Activated T-cell treated with anti-CD3 and anti-CD28 coated beads, Interleukin-2, amount 50 U/mL, for 4 hours (primary cell): ENCODE measurements around the gene TLX1. TPM values are rescaled to one million over a fixed set of nuclear protein-coding genes. Genes with fewer than 3 reads are reported as not detected.
A peak's percentile ranks its signal among the peaks of the same experiment; 100 is the strongest.

Experiments
- ATAC-seq, 2 donors: fragments of 200-7000 bp; cut with Tn5 transposase; one replicate each; pipeline ENCODE4 v1.10.0; 2021
- DNase-seq: peaks from one replicate; pipeline ENCODE4 v3.0.0-alpha.2; 2020
- H3K27me3 Mint-ChIP-seq: one replicate; pipeline ENCODE4 v1.8.0; 2021; ENCODE audit warnings: low read depth, mixed read lengths
- H3K36me3 Mint-ChIP-seq: one replicate; pipeline ENCODE4 v1.8.0; 2022; ENCODE audit warnings: mixed read lengths; ENCODE audit not compliant: insufficient read depth
- H3K4me1 Mint-ChIP-seq: one replicate; pipeline ENCODE4 v1.8.0; 2021; ENCODE audit warnings: low read depth, mixed read lengths
- H3K4me3 Mint-ChIP-seq: one replicate; pipeline ENCODE4 v1.8.0; 2021; ENCODE audit warnings: mild to moderate bottlenecking, moderate library complexity, mixed read lengths
- H3K9me3 Mint-ChIP-seq: one replicate; pipeline ENCODE4 v1.8.0; 2021; ENCODE audit warnings: mixed read lengths
- total RNA-seq, 3 donors: library from RNA; stranded (reverse); gene quantifications; one replicate each; pipeline ENCODE4 v1.2.1, GENCODE V29; 2021

The TLX1 gene
- total RNA-seq, 3 donors from 2014 or later = not detected

GRCh38 chr10:101135141-101136006, 4.3 kb downstream of the TLX1 start:
- no peaks in the 10 kb centered on the region for H3K36me3 Mint-ChIP-seq
- ATAC-seq (no peak), DNase-seq (no peak)
- no peak overlapping the region for H3K4me3 Mint-ChIP-seq
- peaks cover 84% of the 10 kb centered on the region for H3K27me3 Mint-ChIP-seq
- no peaks in the 10 kb centered on the region for H3K9me3 Mint-ChIP-seq
- H3K4me1 Mint-ChIP-seq = peaks cover 45% of the 10 kb centered on the region

DNA sequence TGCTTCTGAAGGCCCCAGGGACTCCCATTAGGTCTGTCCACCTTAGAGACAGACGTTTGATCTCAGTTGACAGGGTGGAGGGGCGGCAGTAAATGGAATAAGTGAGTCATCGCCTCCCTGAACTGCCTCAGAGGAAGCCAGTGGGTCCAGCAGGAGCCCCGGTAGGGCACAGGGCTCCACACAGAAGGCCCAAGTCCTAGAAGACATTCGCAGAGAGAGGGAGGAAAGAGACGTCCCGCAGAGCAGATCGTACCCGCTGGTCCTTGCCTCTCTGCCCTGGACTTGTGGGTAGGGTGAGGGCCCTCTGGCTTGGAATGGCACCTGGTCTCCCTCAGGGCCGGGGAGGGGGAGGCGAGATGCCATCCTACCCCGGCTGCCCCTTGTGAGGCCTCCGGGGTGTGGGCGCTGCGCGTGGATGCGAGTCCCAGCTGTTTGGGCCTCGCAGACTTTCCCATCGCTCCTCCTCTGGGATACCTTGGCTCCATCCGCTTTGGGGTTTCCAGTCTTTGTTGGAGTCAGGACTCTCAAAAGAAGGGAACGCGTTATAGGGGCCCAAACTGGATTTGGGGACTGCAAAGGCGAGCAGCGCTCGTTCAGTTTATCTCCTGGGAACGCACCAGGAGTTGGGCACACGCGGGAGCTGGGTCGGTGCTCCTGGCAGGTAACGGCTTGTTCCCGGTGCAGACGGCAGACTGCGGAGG, 5.1 kb downstream of the TLX1 start:
- H3K4me3 Mint-ChIP-seq = no peak overlapping the region
- ATAC-seq = no peak
- no peak for DNase-seq
- H3K9me3 Mint-ChIP-seq = no peaks in the 10 kb centered on the region
- H3K4me1 Mint-ChIP-seq = peaks cover 49% of the 10 kb centered on the region
- H3K27me3 Mint-ChIP-seq = peaks cover 85% of the 10 kb centered on the region
- H3K36me3 Mint-ChIP-seq = no peaks in the 10 kb centered on the region

GRCh38 chr10:101136708-101137121, 5.6 kb downstream of the TLX1 start:
- Mint-ChIP-seq H3K9me3 (no peaks in the 10 kb centered on the region), H3K36me3 (no peaks in the 10 kb centered on the region), H3K4me1 (peaks cover 49% of the 10 kb centered on the region), H3K4me3 (no peak overlapping the region), H3K27me3 (peaks cover 91% of the 10 kb centered on the region)
- DNase-seq (no peak), ATAC-seq (no peak)

GRCh38 chr10:101137271-101137670, 6.2 kb downstream of the TLX1 start:
- H3K9me3 Mint-ChIP-seq = no peaks in the 10 kb centered on the region
- H3K4me3 Mint-ChIP-seq = no peak overlapping the region
- no peak for ATAC-seq
- peaks cover 92% of the 10 kb centered on the region for H3K27me3 Mint-ChIP-seq
- peaks cover 49% of the 10 kb centered on the region for H3K4me1 Mint-ChIP-seq
- H3K36me3 Mint-ChIP-seq = no peaks in the 10 kb centered on the region
- DNase-seq = no peak

DNA sequence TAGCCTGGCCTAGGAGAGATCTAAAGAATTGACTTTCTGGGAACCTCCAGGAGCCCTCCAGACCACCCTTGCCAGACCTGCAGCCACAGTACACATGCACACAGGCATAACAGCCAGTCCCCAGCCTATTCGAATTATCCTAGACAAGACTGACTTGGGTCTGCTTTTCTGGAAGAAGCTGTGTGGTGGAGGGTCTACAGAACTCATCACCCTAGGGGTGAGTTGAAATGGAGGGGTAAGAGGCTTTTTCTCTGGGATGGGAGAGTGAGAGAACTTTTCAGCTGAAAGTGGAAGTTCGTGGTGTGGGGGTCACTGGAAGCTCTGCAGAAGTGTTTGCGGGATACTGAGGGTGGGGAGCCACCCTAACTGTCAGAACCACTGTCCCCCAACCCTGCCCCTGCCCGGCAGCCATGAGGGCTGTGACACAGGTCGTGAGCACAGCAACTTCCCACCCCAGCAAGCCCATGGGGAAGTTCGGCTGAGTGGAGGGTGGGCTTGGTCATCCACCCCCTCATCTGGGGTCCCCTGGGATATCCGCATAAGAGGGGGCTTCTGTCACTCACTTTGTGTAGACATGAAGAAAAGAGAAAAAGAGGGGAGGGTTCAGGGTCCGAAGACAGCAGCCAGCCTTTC, 7.8 kb downstream of the TLX1 start:
- no peak for ATAC-seq
- H3K9me3 Mint-ChIP-seq = no peaks in the 10 kb centered on the region
- no peak overlapping the region for H3K4me3 Mint-ChIP-seq
- H3K27me3 Mint-ChIP-seq = peaks cover 92% of the 10 kb centered on the region
- peaks cover 40% of the 10 kb centered on the region for H3K4me1 Mint-ChIP-seq
- DNase-seq = no peak
- H3K36me3 Mint-ChIP-seq = no peaks in the 10 kb centered on the region

DNA sequence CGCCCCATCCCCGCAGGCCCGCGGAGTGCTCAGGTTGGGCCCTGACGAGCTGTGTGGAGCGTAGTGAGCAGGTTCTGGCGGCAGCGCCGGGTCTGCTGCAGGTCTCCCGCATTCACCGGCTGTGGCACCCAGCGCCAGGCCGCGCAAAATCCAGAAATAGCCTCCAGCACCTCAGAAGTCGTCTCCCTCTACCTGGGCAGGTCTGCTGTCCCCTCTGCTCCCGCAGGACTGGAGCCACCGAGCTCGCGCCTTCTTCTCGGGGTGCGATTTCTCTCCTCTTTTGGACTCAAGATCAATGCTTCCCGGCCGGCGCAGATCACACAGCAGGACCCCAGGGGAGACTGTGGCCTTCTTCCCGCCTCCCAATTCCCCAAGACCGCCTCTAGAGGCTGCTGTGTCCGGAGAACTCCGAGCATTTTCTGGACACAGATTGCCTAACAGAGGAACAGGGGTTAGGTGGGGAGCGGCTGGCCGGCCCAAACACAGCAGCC, 8.4 kb downstream of the TLX1 start:
- DNase-seq (no peak), ATAC-seq (no peak)
- Mint-ChIP-seq H3K9me3 (no peaks in the 10 kb centered on the region), H3K36me3 (no peaks in the 10 kb centered on the region), H3K4me3 (no peak overlapping the region), H3K4me1 (peaks cover 36% of the 10 kb centered on the region), H3K27me3 (peaks cover 92% of the 10 kb centered on the region)

DNA sequence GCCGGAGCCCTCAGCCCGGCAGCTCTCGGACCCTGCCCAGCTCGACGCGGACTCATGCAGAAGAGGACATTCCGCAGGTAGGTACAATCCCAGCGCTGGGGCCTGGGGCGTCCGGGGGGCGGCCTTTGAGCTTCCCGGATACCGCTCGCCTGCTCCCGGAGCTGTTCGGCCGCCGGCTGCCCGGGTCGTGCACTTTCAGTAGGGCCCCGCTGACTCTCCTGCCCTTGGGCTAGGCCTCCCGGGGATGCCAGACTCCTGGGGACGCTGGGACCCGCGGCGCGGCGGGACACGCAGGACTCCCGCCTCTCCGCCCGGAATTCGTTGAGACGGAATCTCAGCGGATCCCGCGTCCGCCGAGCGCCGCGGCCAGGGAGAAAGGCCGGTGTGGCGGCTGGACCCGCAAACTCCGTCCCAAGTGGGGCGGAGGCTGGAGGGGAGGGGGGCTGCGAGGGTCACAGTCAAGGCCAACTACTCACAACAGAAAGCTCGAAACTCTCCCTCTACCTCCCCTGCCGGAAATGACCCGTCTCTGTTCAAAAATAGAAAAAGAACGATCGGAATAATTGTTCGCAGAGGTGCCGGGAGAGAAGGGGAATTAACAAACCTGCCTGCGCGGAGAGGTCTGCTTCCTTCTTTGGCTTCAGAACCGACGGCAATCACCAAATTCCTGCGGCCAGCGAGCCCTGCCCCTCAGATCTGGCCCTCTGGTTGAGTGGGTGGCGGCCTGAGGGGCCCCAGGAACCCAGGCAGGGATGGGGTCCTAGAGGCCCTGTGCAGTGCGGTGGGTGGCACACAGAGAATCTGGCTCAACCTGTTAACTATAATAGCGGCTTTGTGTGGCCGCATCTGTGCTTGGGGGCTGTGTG, 9.2 kb downstream of the TLX1 start:
- H3K27me3 Mint-ChIP-seq = peaks cover 92% of the 10 kb centered on the region
- DNase-seq = no peak

DNA sequence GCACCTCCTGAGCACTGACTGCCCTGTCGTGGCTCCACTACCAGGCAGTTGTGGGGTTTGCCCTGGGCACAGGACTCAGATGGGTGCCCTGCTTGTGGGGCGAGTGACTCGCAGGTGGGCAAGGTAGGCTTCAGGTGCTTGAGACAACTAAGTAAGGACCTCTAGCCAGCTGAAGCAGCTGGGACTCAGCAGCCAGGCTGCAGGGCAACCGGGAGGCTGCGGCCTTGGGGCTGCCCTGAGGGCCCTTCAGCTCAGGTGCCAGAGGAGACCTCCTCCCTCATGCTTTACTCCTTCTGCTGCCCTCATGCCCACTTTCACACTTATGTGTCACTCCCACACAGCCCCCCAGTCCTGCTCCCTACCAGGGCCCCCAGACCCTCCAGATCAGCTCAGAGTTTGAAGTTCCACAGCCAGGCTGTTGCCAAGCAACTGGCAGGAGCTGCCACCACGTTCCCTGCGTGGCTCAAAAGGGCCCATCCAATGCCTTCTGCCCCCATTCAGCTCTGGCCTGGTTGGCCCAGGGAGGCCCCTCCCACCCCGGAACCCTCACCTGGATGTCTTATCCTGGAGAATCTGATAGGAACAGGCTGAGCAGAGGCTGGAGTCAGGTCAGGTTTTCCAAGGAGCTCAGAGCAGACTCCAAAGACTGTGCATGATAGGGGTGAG, 10.0 kb downstream of the TLX1 start:
- Mint-ChIP-seq H3K4me1 (peaks cover 25% of the 10 kb centered on the region), H3K36me3 (no peaks in the 10 kb centered on the region), H3K4me3 (no peak overlapping the region), H3K9me3 (no peaks in the 10 kb centered on the region), H3K27me3 (peaks cover 92% of the 10 kb centered on the region)
- DNase-seq (no peak), ATAC-seq (no peak)

More for the DNA sequence above, 9.2 kb downstream of the TLX1 start:
- Mint-ChIP-seq H3K36me3 (no peaks in the 10 kb centered on the region), H3K4me3 (no peak overlapping the region), H3K9me3 (no peaks in the 10 kb centered on the region), H3K4me1 (peaks cover 30% of the 10 kb centered on the region)
- no peak for ATAC-seq

DNA sequence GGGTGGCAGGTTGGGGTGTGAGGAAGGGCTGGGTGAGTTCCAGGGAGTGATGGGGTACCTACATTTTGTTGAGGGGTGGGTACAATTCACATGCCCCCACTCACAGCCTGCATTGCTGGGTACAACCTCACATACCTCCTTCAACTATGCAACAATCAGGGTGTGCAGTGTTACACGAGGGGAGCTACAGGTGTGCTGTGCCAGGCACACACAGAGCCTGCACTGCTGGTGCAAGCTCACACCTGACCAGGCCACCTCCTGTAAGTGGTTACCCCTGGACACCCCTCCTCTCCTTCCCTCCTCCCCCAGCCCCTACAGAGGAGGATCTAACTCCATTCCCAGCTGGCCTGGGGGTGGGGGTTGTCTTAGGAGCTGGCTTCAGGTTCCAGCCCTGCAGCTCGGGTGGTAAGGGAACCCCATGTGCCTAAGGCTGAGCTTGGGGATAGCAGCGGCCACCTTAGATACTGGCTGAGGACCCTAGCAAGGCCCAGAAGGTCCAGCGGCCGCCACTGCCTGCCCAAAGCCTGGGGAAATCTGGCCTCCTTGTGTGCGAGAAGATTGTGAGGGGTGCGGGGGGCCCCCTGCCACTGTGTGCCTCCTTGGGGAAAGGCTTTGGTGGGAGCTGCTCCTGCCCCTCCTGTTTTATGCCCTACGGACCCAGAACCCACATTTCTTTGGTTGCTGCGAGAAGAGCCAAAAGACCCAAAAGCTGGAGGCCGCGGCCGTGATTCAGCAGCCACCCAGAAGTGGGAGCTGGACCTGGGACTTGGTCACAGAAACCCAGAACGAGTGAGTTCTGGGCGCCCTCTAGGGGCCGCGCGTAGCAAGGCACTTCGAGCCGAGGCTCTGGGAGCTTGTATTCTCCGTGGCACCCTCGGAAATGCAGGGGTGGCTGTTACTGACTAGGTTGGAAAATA, 10.8 kb downstream of the TLX1 start:
- peak; percentile 87 for ATAC-seq
- Mint-ChIP-seq H3K36me3 (no peaks in the 10 kb centered on the region), H3K27me3 (peaks cover 91% of the 10 kb centered on the region), H3K4me3 (no peak overlapping the region), H3K9me3 (no peaks in the 10 kb centered on the region), H3K4me1 (peaks cover 25% of the 10 kb centered on the region)
- peak; percentile 80 for DNase-seq

- H3K4me1 Mint-ChIP-seq = peaks cover 26% of the 10 kb centered on the region
- no peak overlapping the region for H3K4me3 Mint-ChIP-seq
- peaks cover 90% of the 10 kb centered on the region for H3K27me3 Mint-ChIP-seq
- no peaks in the 10 kb centered on the region for H3K9me3 Mint-ChIP-seq
- H3K36me3 Mint-ChIP-seq = no peaks in the 10 kb centered on the region
- no peak for DNase-seq
- ATAC-seq = peak; percentile 3 to 11
Measured at GRCh38 chr10:101142533-101143344, 11.6 kb downstream of the TLX1 start.

- no peaks in the 10 kb centered on the region for H3K36me3 Mint-ChIP-seq
- no peaks in the 10 kb centered on the region for H3K9me3 Mint-ChIP-seq
- H3K27me3 Mint-ChIP-seq = peaks cover 89% of the 10 kb centered on the region
- no peak overlapping the region for H3K4me3 Mint-ChIP-seq
- peaks cover 22% of the 10 kb centered on the region for H3K4me1 Mint-ChIP-seq
- no peak for DNase-seq
- no peak for ATAC-seq
Measured at GRCh38 chr10:101143345-101143630, 12.2 kb downstream of the TLX1 start.

DNA sequence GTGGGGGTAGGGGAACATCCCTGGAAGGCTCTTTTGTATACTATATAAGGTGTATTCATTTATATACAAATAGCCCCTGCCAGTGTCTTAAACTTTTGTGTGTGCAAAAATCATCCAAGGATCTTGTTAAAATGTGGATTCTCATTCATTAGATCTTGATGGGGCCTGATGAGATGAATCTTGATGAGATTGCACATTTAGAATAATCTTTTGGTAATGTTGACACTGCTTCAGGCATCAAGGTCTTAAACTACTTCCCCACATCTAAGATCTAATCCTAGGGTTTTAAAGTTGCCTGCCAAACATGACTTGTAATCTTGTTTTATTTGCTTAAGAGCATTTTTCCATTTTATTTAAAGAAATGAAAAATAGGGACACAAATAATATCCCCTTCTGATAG, 13.0 kb downstream of the TLX1 start:
- no peak for DNase-seq
- no peak overlapping the region for H3K4me3 Mint-ChIP-seq
- no peaks in the 10 kb centered on the region for H3K36me3 Mint-ChIP-seq
- H3K9me3 Mint-ChIP-seq = no peaks in the 10 kb centered on the region
- no peak for ATAC-seq
- H3K4me1 Mint-ChIP-seq = peaks cover 16% of the 10 kb centered on the region
- H3K27me3 Mint-ChIP-seq = peaks cover 86% of the 10 kb centered on the region
